Testis (tissue), 3 donors: Measurements from ENCODE around the gene KDM7A. TPM values are rescaled to one million over a fixed set of nuclear protein-coding genes. Genes with fewer than 3 reads are reported as not detected.

Experiments
- DNase-seq: peaks from one replicate; pipeline ENCODE4 v3.0.0-alpha.2; 2019
- H3K27ac ChIP-seq, 2 donors: fragments of 200-600 bp; sonication (generic); one replicate each; pipeline ENCODE4 v1.5.1; 2019
- H3K27me3 ChIP-seq: fragments of 200-600 bp; sonication (generic); one replicate; pipeline ENCODE4 v1.5.1; 2019
- H3K36me3 ChIP-seq: fragments of 200-600 bp; sonication (generic); one replicate; pipeline ENCODE4 v1.5.1; 2017; ENCODE audit warnings: low read depth; ENCODE audit errors: missing control alignments
- H3K4me1 ChIP-seq: fragments of 200-600 bp; sonication (generic); one replicate; pipeline ENCODE4 v1.5.1; 2019
- H3K4me3 ChIP-seq, 2 donors: fragments of 200-600 bp; sonication (generic); one replicate each; pipeline ENCODE4 v1.5.1; 2017 to 2019
- H3K9me3 ChIP-seq: fragments of 200-600 bp; sonication (generic); one replicate; pipeline ENCODE4 v1.5.1; 2017
- POLR2A ChIP-seq: fragments of 450-650 bp; IDR thresholded peaks from one replicate; pipeline ENCODE4 v1.6.1; 2017; ENCODE audit warnings: antibody characterized with exemption, mild to moderate bottlenecking, moderate library complexity
- WGBS, 2 donors: methylation state at CpG; one replicate each; pipeline ENCODE4 v1.1.5; 2018; 5-methylcytosine and 5-hydroxymethylcytosine counted together
- intact Hi-C: fragments of 100-400 bp; cut with DNase I; formaldehyde crosslinking; loops from one replicate; pipeline ENCODE4 v1.15.1; 2023; ENCODE audit warnings: low total_unique reads
- polyA plus RNA-seq: library from polyadenylated mRNA; stranded (reverse); fragments of 350-450 nt; fragmentation: Illumina TruSeq; extraction: RNeasy Lipid Tissue Mini Kit (QIAGEN cat#74804); gene quantifications from one replicate; pipeline ENCODE4 v1.2.3, GENCODE V29; 2014; ENCODE audit warnings: low read depth, low replicate concordance; ENCODE audit not compliant: insufficient read depth
- small RNA-seq, 2 donors: library from RNA; depleted of rRNA; stranded (forward); fragments of <200 nt; gene quantifications; one replicate each; pipeline ENCODE3, GENCODE V24; 2016
- total RNA-seq, 2 donors: library from RNA; depleted of rRNA; stranded (reverse); fragments of >200 nt; gene quantifications; one replicate each; pipeline ENCODE4 v1.2.3, GENCODE V29; 2016
- TF ChIP-seq, protein P1 (sequence below), 3 experiments: fragments of 450-650 bp in 2 of 3; fragments of 200-600 bp in 1 of 3; sonication (generic) in 1 of 3; IDR thresholded peaks; one replicate each; pipeline ENCODE4 v1.5.1; 2016 to 2019; ENCODE audit warnings: antibody characterized with exemption in 3 of 3, mild to moderate bottlenecking in 2 of 3, moderate library complexity in 1 of 3

Gene KDM7A
- total and polyA plus RNA-seq, 3 donors from 2014 or later = 24.1 to 33.6 (median 24.7) TPM

DNA sequence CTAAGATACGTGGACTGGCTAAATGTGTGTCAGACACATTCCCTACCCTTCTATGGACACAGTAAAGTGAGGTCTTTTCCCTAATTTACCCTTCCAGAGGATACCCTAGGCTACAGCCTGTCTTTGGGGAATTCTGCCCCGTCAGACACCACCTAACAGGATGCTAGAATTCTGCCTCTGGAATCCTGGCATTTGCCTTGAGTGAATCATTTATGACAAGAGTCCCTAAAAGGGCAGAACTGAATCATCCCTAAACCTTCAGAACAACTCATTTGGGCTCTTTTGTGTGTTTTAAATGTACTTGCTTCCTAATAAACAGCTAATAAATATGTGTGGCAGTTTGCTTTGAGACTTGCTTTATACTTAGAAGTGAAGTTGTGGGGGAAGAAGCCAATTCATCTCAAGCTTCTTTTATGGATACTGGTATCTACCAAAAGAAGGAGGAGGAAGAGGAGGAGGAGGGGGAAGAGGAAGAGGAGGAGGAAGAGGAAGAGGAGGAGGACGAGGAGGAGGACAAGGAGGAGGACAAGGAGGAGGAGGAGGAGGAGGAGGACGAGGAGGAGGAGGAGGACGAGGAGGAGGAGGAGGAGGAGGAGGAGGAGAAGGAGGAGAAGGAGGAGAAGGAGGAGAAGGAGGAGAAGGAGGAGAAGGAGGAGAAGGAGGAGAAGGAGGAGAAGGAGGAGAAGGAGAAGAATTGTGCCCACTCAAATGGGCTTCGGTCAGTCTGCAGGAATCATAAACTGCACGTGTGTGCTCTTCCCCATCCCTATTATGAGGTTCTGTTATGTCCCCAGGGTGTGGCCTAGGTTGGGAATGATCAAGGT lies 141.2 kb downstream of the KDM7A start:
- Histone ChIP-seq H3K27me3 (no peaks in the 10 kb centered on the region), H3K36me3 (no peaks in the 10 kb centered on the region), H3K9me3 (no peaks in the 10 kb centered on the region), H3K27ac (no peak overlapping the region), H3K4me1 (no peaks in the 10 kb centered on the region), H3K4me3 (no peak overlapping the region)
- intact Hi-C loops = no loop called here
- TF ChIP-seq POLR2A = no peak
- TF ChIP-seq, protein P1, sequence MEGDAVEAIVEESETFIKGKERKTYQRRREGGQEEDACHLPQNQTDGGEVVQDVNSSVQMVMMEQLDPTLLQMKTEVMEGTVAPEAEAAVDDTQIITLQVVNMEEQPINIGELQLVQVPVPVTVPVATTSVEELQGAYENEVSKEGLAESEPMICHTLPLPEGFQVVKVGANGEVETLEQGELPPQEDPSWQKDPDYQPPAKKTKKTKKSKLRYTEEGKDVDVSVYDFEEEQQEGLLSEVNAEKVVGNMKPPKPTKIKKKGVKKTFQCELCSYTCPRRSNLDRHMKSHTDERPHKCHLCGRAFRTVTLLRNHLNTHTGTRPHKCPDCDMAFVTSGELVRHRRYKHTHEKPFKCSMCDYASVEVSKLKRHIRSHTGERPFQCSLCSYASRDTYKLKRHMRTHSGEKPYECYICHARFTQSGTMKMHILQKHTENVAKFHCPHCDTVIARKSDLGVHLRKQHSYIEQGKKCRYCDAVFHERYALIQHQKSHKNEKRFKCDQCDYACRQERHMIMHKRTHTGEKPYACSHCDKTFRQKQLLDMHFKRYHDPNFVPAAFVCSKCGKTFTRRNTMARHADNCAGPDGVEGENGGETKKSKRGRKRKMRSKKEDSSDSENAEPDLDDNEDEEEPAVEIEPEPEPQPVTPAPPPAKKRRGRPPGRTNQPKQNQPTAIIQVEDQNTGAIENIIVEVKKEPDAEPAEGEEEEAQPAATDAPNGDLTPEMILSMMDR (IDR thresholded peaks at IDR 0.05) = no peak
- WGBS, 2 donors = 82 to 84% methylated on average over 7 of the region's 7 CpGs
- DNase-seq = no peak

Small RNA genes within 50 kb of the gene (small RNA-seq; reads per million reads assigned to genes)
- gene RF00019 (0 reads per million in 2 donors), gene RNU6-797P (0 reads per million in 2 donors)

Other genes starting within 250 kb of the KDM7A start
- 10 to 100 TPM; 54.6 to 63.1 TPM for gene PARP12, start 114.0 kb downstream of the KDM7A start, total RNA-seq
- gene PARP12, start 114.0 kb downstream of the KDM7A start, polyA plus RNA-seq = 39.4 TPM
- gene SLC37A3, start 221.5 kb upstream of the KDM7A start, total RNA-seq = 10 to 100 TPM; 44.7 to 67.3 TPM
- 23.8 TPM for gene SLC37A3, start 221.5 kb upstream of the KDM7A start, polyA plus RNA-seq
- gene RAB19, start 227.1 kb upstream of the KDM7A start, total RNA-seq = not detected
- 0.59 TPM for gene RAB19, start 227.1 kb upstream of the KDM7A start, polyA plus RNA-seq